GM10847 (cell line): ENCODE measurements around the gene TMOD1.

Source experiments
- POLR2A ChIP-seq: IDR thresholded peaks from 2 replicates; pipeline ENCODE4 v1.6.1; 2011; ENCODE audit not compliant: insufficient read length; ENCODE audit errors: extremely low read depth

The TMOD1 gene

DNA sequence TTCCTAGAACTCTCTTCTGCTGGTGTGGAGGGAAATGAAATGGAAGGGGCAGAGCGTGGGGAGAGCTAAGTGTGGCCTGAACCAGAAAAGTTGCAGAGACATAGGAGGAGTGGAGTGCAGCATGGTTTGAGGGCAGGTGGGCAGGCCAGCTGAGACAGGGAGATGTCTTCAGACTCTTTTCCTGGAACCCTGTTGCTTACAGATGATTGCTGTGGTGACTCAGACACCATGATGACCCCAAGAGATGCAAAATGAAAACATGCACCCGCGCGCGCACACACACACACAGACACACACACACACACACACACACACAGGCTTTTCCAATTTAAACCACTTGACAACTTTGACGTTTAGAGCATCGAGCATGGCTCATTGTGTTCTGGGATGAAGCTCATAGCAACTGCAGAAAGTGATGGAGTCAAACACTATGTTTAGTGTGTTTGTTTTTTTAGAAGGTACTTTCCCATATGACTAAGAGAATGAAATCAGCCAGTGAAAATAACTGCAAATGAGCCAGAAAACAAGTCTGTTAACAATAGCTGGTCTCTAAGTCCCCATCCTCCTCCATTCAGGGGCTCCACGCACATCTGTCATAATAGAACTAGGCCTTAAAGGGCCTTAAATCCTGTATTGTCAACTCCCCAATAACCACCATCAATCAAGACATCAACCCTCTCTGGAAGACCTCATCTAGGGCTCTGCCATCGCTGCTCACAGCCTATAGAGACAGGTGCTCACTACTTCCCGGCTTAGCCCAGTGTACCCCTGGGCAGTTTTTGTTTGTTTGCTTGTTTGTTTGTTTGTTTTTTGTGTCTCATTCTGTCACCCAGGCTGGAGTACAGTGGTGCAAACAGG lies 9.6 kb downstream of the TMOD1 start:
- TF ChIP-seq POLR2A: no peak

- no peak for TF ChIP-seq POLR2A
Measured at GRCh38 chr9:97511655-97512427, 10.4 kb downstream of the TMOD1 start.

DNA sequence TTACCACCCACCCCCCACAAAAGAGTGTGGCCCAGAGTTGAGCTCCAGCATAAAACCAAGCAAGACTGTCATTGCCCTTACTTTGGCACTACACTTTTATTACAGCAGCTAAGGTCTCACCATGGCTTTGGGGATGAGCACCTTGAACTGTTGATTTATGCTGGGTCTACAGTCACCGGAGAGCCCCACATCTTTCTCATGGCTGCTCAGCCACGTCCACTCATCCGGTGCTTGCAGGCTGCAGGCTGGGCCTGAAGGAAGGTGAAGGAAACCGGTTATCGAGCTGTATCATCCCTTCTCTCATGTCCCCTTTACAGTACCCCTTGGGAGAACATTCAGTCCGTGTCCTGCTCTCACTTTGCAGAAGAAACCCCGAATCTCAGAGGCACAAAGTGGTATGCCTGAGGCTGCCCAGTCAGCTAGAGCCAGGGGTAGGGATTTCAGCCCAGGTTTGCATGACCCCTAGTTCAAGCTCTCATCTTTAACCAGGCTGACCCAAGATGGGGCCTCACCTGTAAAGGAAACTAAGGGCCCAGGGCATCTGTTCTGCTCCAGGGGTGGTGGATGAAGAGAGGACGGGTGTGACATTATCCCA lies 11.6 kb downstream of the TMOD1 start:
- TF ChIP-seq POLR2A: no peak

DNA sequence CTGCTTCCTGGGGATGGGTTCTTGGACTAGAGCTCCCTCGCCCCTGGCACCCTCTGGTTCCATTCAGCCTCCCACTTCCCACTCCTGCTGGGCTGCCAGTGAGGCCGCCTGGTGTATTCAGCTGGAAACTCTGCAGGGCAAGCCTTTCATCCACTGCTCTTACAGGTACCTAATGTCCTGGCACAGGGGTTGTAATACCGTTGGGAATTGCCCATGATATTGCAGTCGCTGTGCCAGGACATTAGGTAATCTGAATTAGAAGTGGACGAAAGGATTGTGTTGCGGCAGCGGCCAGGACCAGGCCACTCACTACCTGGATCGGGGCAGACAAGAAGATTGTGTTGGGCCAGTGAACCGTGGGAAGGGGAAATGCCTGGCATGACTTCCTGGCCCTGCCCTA lies 13.1 kb downstream of the TMOD1 start:
- TF ChIP-seq POLR2A: no peak

- no peak for TF ChIP-seq POLR2A
Measured at GRCh38 chr9:97515662-97516061, 14.2 kb downstream of the TMOD1 start.

DNA sequence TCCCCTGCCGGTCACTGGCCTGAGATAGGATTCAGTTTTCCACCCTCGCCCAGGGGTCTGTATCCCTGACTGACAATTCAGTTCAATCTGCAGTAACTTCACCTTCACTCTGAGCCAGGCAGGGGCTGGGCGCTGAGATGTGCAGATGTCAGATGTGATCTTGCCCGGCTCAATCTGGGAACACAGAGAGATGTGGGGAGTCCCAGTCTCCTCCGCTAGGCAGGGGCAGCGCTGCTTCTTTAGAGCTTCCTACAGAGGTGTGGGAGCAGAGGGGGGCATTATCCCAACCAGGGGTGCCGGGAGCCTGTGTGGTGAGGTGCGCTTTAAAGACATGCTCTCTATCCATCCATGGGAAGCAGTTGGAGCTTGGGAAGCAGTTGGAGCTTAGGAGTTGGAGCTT lies 14.6 kb downstream of the TMOD1 start:
- no peak for TF ChIP-seq POLR2A

GRCh38 chr9:97517331-97518089 lies 16.0 kb downstream of the TMOD1 start:
- TF ChIP-seq POLR2A: no peak

DNA sequence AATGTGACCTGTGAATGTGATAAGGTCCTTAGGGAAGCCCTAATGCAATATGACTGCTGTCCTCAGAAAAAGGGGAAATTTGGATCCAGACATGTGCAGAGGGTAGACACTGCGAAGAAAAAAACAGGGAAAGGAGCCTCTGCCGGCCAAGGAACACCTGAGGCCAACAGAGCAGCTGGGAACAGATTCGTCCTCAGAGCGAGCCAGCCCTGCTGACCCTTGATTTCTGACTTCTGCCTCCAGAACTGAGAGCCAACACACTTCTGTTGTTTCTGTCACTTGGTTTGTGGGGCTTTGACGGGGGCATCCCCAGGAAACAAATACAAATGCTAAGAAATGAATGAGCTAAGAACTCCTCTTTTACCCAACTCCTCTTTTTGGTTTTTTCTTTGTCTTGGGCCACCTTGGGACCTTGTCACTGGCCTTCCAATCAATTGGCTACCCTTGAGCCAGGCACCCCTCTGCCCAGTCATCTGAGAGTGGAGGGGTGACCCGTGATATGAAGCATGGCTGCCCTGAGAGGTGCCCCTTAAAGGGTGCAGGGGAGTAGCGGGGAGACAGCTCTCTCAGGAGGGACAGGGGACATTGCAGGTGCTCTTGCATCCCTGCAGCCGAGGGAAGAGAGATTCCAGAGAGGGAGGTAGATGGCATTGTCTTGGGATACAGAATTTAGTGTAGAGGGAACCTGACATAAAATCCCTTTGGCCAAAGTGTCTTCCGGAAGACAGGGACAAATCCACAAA lies 16.9 kb downstream of the TMOD1 start:
- TF ChIP-seq POLR2A: no peak

GRCh38 chr9:97518909-97519307 lies 17.4 kb downstream of the TMOD1 start:
- TF ChIP-seq POLR2A: no peak

GRCh38 chr9:97519441-97519970 lies 18.0 kb downstream of the TMOD1 start:
- TF ChIP-seq POLR2A: no peak

- no peak for TF ChIP-seq POLR2A
Measured at GRCh38 chr9:97521576-97522333, 20.3 kb downstream of the TMOD1 start.

DNA sequence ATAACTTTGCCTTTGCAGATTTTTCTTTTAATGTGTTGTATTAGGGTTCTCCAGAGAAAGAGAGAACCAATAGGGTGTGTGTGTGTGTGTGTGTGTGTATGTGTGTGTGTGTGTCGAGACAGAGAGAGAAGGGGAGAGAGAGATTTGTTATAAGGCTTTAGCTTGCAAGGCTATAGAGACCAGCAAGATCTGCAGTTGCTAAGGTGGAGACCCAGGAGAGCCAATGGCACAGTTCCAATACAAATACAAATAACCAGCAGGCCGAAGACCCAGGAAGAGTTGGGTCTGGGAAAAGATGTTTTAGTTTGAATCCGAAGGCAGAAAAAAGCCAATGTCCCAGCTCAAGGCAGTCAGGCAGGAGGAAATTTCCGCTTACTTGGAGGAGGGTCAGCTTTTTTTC lies 23.0 kb downstream of the TMOD1 start:
- TF ChIP-seq POLR2A: no peak

GRCh38 chr9:97525451-97525850 lies 24.0 kb downstream of the TMOD1 start:
- TF ChIP-seq POLR2A: no peak
